PC-9 (cell line): ENCODE data around the gene SDCBP2. TPM values are rescaled to one million over a fixed set of nuclear protein-coding genes. Genes with fewer than 3 reads are reported as not detected.

ENCODE experiments used
- BruUV-seq: library from RNA; stranded (reverse); fragments of 400-500 nt; replicated peaks from 2 replicates; lab custom pipeline; 2021; lab: Mats Ljungman, UMichigan
- CTCF ChIA-PET: fragments of 300-600 bp; sonication (Branson Sonifier 250); formaldehyde crosslinking; loops from one replicate; lab custom pipeline; 2022; ENCODE audit warnings: antibody characterized with exemption; lab: Charles Lee
- POLR2A ChIA-PET: fragments of 300-600 bp; sonication (Branson Sonifier 250); formaldehyde crosslinking; loops from one replicate; lab custom pipeline; 2022; ENCODE audit warnings: antibody characterized with exemption; ENCODE audit not compliant: unreplicated experiment; lab: Charles Lee
- DNase-seq, 2 experiments: peaks; one replicate each; pipeline versions ENCODE4 v3.0.0 to v3.0.0-alpha.2; 2015 to 2022; ENCODE audit warnings: mixed read lengths in 1 of 2
- H2AFZ ChIP-seq: fragments of 200-600 bp; sonication (generic); 2 replicates; pipeline ENCODE4 v1.8.1; 2017; ENCODE audit warnings: antibody characterized with exemption
- H3F3A ChIP-seq: fragments of 200-600 bp; sonication (generic); 2 replicates; pipeline ENCODE4 v1.8.1; 2017; ENCODE audit warnings: antibody characterized with exemption, mild to moderate bottlenecking, low read depth; ENCODE audit not compliant: insufficient read depth
- H3K27ac ChIP-seq: fragments of 200-600 bp; sonication (generic); 2 replicates; pipeline ENCODE4 v1.6.1; 2016; ENCODE audit warnings: mixed run types
- H3K27me3 ChIP-seq: fragments of 200-600 bp; sonication (generic); 2 replicates; pipeline ENCODE4 v1.6.1; 2016; ENCODE audit warnings: low read depth, mixed run types; ENCODE audit not compliant: insufficient read depth
- H3K36me3 ChIP-seq: fragments of 200-600 bp; sonication (generic); 2 replicates; pipeline ENCODE4 v1.6.1; 2016; ENCODE audit warnings: low read depth, mixed run types
- H3K4me1 ChIP-seq: fragments of 200-600 bp; sonication (generic); replicated peaks from 2 replicates; pipeline ENCODE4 v1.6.1; 2016; ENCODE audit warnings: mixed run types; ENCODE audit not compliant: insufficient read depth
- H3K4me2 ChIP-seq: fragments of 200-600 bp; sonication (generic); 2 replicates; pipeline ENCODE4 v1.6.1; 2017; ENCODE audit warnings: mixed run types
- H3K4me3 ChIP-seq: fragments of 200-600 bp; sonication (generic); 2 replicates; pipeline ENCODE4 v1.6.1; 2016; ENCODE audit warnings: mixed run types
- H3K79me2 ChIP-seq: fragments of 200-600 bp; sonication (generic); 2 replicates; pipeline ENCODE4 v1.6.1; 2017; ENCODE audit warnings: low read depth, mixed run types
- H3K9me2 ChIP-seq: fragments of 200-600 bp; sonication (generic); 2 replicates; pipeline ENCODE4 v1.8.1; 2017; ENCODE audit warnings: mild to moderate bottlenecking; ENCODE audit not compliant: insufficient read depth
- H3K9me3 ChIP-seq: fragments of 200-600 bp; sonication (generic); 2 replicates; pipeline ENCODE4 v1.8.1; 2016; ENCODE audit warnings: low read depth; ENCODE audit not compliant: insufficient read depth
- H4K20me1 ChIP-seq: fragments of 200-600 bp; sonication (generic); 2 replicates; pipeline ENCODE4 v1.8.1; 2017; ENCODE audit not compliant: insufficient read depth
- EZH2 ChIP-seq: fragments of 200-600 bp; sonication (generic); IDR thresholded peaks from 2 replicates; pipeline ENCODE4 v1.8.0; 2017; ENCODE audit warnings: antibody characterized with exemption, low read depth
- intact Hi-C: fragments of 100-400 bp; cut with micrococcal nuclease; formaldehyde crosslinking; loops from one replicate; pipeline ENCODE4 v1.10.0; 2022; ENCODE audit not compliant: unreplicated experiment
- total RNA-seq: library from RNA; stranded (reverse); gene quantifications from 2 replicates; pipeline ENCODE4 v1.2.3, GENCODE V29; 2021
- TF ChIP-seq, protein P1 (sequence below): fragments of 200-600 bp; sonication (generic); conservative IDR thresholded peaks from 2 replicates; pipeline ENCODE4 v1.6.1; 2017; ENCODE audit warnings: mixed run types, antibody characterized with exemption, mild to moderate bottlenecking, moderate library complexity

The SDCBP2 gene
- total RNA-seq, 1 experiment from 2014 or later = 14.8 TPM

DNA sequence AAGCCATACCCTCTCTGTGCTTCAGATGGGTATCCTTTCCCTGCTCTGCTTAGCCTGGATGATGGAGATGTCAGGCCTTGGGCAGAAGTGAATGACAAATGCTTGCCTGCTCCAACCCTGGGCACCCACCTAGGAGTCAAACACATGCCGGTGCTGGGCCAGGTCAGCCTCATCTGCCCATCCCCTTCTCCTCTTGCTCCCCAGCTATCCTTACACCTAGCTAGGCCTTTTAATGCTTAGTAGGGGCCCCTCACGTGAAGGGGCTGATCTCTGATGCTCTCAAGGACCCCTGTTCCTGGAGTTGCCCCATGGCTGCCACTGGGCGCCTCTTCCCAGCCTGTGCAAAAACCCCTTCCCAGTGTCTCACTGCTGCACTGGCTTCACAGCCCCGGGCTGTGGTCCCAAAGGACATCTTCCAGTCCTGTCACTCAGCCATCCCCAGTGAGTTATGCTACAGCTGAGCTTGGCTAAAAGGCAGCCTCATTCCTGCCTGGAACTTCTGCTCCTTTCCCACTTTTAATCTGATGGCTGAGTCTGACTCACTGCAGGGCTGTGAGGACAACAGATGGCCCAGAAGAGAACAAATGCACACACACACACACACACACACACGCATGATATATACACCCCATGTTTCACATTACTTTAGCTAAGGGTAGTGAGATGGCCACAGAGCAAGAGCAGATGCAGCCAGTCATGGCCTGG lies 12.8 kb upstream of the SDCBP2 start:
- peak in 1 of 2 experiments; percentile 3 for DNase-seq
- CTCF ChIA-PET = no interaction called here
- H3K4me2 ChIP-seq = no peak overlapping the region
- BruUV-seq = no TSS peak
- H2AFZ ChIP-seq = no peak overlapping the region
- no peaks in the 10 kb centered on the region for H3K4me1 ChIP-seq
- H3K27me3 ChIP-seq = no peaks in the 10 kb centered on the region
- no peaks in the 10 kb centered on the region for H3K79me2 ChIP-seq
- H3K4me3 ChIP-seq = no peak overlapping the region
- POLR2A ChIA-PET = no interaction called here
- H3K9me2 ChIP-seq = no peaks in the 10 kb centered on the region
- no peak for TF ChIP-seq EZH2
- TF ChIP-seq, protein P1, sequence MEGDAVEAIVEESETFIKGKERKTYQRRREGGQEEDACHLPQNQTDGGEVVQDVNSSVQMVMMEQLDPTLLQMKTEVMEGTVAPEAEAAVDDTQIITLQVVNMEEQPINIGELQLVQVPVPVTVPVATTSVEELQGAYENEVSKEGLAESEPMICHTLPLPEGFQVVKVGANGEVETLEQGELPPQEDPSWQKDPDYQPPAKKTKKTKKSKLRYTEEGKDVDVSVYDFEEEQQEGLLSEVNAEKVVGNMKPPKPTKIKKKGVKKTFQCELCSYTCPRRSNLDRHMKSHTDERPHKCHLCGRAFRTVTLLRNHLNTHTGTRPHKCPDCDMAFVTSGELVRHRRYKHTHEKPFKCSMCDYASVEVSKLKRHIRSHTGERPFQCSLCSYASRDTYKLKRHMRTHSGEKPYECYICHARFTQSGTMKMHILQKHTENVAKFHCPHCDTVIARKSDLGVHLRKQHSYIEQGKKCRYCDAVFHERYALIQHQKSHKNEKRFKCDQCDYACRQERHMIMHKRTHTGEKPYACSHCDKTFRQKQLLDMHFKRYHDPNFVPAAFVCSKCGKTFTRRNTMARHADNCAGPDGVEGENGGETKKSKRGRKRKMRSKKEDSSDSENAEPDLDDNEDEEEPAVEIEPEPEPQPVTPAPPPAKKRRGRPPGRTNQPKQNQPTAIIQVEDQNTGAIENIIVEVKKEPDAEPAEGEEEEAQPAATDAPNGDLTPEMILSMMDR = no peak
- no peaks in the 10 kb centered on the region for H3K36me3 ChIP-seq
- H3K27ac ChIP-seq = no peak overlapping the region
- peaks cover 9% of the 10 kb centered on the region for H4K20me1 ChIP-seq
- H3K9me3 ChIP-seq = 0 out of 2 replicates have a peak, but pooled peaks cover 2% of the 10 kb centered on the region
- intact Hi-C loops = no loop called here
- no peaks in the 10 kb centered on the region; the same call in 1 of the 2 replicates for H3F3A ChIP-seq

DNA sequence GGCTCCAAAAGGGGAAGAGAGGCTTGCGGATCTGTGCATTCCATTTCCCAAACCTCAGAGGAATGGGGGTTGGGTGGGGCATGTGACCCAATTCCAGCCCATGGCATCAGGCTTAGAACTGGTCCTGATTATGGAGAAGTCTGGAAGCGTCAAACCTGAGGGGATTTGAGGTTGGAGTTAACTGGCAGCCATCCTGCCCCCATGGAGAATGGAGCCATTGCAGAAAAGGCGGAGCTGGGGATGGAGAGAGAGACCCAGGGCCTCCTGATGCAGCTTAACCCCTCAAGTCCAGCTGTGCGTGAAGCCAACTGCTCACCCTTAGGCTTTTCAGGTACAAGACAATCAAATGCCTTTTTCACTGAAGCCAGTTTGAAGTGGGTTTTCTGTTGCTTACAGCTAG lies 9.9 kb upstream of the SDCBP2 start:
- no peak for TF ChIP-seq EZH2
- TF ChIP-seq, protein P1 = no peak
- H3K27me3 ChIP-seq = no peaks in the 10 kb centered on the region
- no peaks in the 10 kb centered on the region for H3K4me1 ChIP-seq
- H3K9me2 ChIP-seq = no peaks in the 10 kb centered on the region
- ChIA-PET POLR2A (no interaction called here), CTCF (no interaction called here)
- H3K9me3 ChIP-seq = no peaks in the 10 kb centered on the region
- intact Hi-C loops = no loop called here
- no peak overlapping the region for H2AFZ ChIP-seq
- 0 out of 2 replicates have a peak, but pooled peaks cover 1% of the 10 kb centered on the region for H3K36me3 ChIP-seq
- no peaks in the 10 kb centered on the region; the same call in 1 of the 2 replicates for H3F3A ChIP-seq
- peaks cover 13% of the 10 kb centered on the region for H4K20me1 ChIP-seq
- DNase-seq = no peak
- peaks cover 4% of the 10 kb centered on the region; the same call in 1 of the 2 replicates for H3K79me2 ChIP-seq
- no TSS peak for BruUV-seq
- no peak overlapping the region for H3K4me2 ChIP-seq
- no peak overlapping the region for H3K27ac ChIP-seq
- no peak overlapping the region for H3K4me3 ChIP-seq

DNA sequence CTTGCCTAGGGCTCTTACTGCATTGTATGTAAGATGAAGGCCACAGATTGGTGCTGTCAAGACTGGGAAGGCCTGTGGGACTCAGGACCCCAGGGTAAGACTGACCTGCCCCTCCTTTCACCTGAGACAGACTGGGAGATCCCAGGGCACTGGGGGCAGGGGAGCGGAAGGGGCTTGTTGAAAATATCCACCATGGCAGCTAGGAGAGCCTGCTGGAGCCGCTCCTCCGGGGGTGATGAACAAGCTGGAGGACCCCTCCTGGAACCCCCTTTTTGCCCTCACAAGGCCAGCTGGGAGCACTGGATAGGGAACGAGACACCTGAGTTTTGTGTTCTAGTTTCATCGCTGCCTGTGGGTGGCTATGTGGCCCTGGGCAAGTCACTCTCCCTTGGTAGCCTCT lies 9.2 kb upstream of the SDCBP2 start:
- Histone ChIP-seq H4K20me1 (peaks cover 9% of the 10 kb centered on the region; the same call in 1 of the 2 replicates), H3K9me3 (no peaks in the 10 kb centered on the region), H3K4me1 (no peaks in the 10 kb centered on the region), H3K27ac (no peak overlapping the region), H3F3A (no peaks in the 10 kb centered on the region; the same call in 1 of the 2 replicates), H3K79me2 (peaks cover 6% of the 10 kb centered on the region; the same call in 1 of the 2 replicates), H2AFZ (no peak overlapping the region), H3K4me3 (no peak overlapping the region), H3K4me2 (no peak overlapping the region), H3K36me3 (0 out of 2 replicates have a peak, but pooled peaks cover 8% of the 10 kb centered on the region), H3K9me2 (no peaks in the 10 kb centered on the region), H3K27me3 (no peaks in the 10 kb centered on the region)
- intact Hi-C loops = no loop called here
- DNase-seq = no peak
- no TSS peak for BruUV-seq
- ChIA-PET CTCF (no interaction called here), POLR2A (no interaction called here)
- no peak for TF ChIP-seq EZH2
- TF ChIP-seq, protein P1 = no peak
